ENCODE results near the gene DSP. TPM values are rescaled to one million over a fixed set of nuclear protein-coding genes. Genes with fewer than 3 reads are reported as not detected.

DSP gene
- total and polyA plus RNA-seq, 7 donors: 0.10 to 0.49 (median 0.26) TPM

- Histone ChIP-seq H3K27me3 (ENCODE audit: insufficient read depth in 3 of 3, low read length in 2 of 3) (no peaks in the 10 kb centered on the region), H3K36me3 (ENCODE audit: insufficient read depth in 1 of 2, low read depth in 1 of 2) (no peaks in the 10 kb centered on the region), H3K4me1 (no peaks in the 10 kb centered on the region), H3K27ac (no peak overlapping the region), H3K9me3 (no peaks in the 10 kb centered on the region), H3K4me3 (no peak overlapping the region)
- TF ChIP-seq CTCF (IDR thresholded peaks at IDR 0.05): no peak
- ATAC-seq: no peak
- intact Hi-C loops (cut with DNase I): no loop called here
- 77 to 84% (median 78%) methylated on average over 2 of the region's 2 CpGs for WGBS, 3 donors
- DNase-seq: no peak
Measured at GRCh38 chr6:7628479-7628878, 87.0 kb downstream of the DSP start.

GRCh38 chr6:7628909-7629308 is 87.4 kb downstream of the DSP start:
- H3K4me1 ChIP-seq: no peaks in the 10 kb centered on the region
- 71 to 83% (median 81%) methylated on average over 11 of the region's 11 CpGs for WGBS, 3 donors
- no peak for TF ChIP-seq CTCF (IDR thresholded peaks at IDR 0.05)

GRCh38 chr6:7629321-7629720 is 87.8 kb downstream of the DSP start:
- intact Hi-C loops (cut with DNase I): no loop called here
- Histone ChIP-seq H3K27me3 (ENCODE audit: insufficient read depth in 3 of 3, low read length in 2 of 3) (no peaks in the 10 kb centered on the region), H3K9me3 (no peaks in the 10 kb centered on the region), H3K4me3 (no peak overlapping the region), H3K27ac (no peak overlapping the region), H3K36me3 (ENCODE audit: insufficient read depth in 1 of 2, low read depth in 1 of 2) (no peaks in the 10 kb centered on the region), H3K4me1 (no peaks in the 10 kb centered on the region)
- ATAC-seq (no peak), DNase-seq (no peak)
- TF ChIP-seq CTCF (IDR thresholded peaks at IDR 0.05): no peak
- 41 to 70% (median 59%) methylated on average over 2 of the region's 2 CpGs for WGBS, 3 donors

More at GRCh38 chr6:7628909-7629308, 87.4 kb downstream of the DSP start:
- intact Hi-C loops (cut with DNase I): no loop called here
- DNase-seq (no peak), ATAC-seq (peak in 1 of 4 donors; percentile 26)
- no peaks in the 10 kb centered on the region for H3K36me3 ChIP-seq (ENCODE audit: insufficient read depth in 1 of 2, low read depth in 1 of 2)
- H3K4me3 ChIP-seq: no peak overlapping the region
- no peak overlapping the region for H3K27ac ChIP-seq
- H3K27me3 ChIP-seq (ENCODE audit: insufficient read depth in 3 of 3, low read length in 2 of 3): no peaks in the 10 kb centered on the region
- H3K9me3 ChIP-seq: no peaks in the 10 kb centered on the region

- ATAC-seq: no peak
- intact Hi-C loops (cut with DNase I): no loop called here
- 70 to 85% (median 83%) methylated on average over 5 of the region's 5 CpGs for WGBS, 3 donors
- DNase-seq: no peak
- no peaks in the 10 kb centered on the region for H3K4me1 ChIP-seq
- H3K9me3 ChIP-seq: no peaks in the 10 kb centered on the region
- H3K27me3 ChIP-seq (ENCODE audit: insufficient read depth in 3 of 3, low read length in 2 of 3): no peaks in the 10 kb centered on the region
- TF ChIP-seq CTCF (IDR thresholded peaks at IDR 0.05): no peak
- H3K36me3 ChIP-seq (ENCODE audit: insufficient read depth in 1 of 2, low read depth in 1 of 2): no peaks in the 10 kb centered on the region
- no peak overlapping the region for H3K4me3 ChIP-seq
- H3K27ac ChIP-seq: no peak overlapping the region
Measured at GRCh38 chr6:7630792-7631191, 89.3 kb downstream of the DSP start.

GRCh38 chr6:7631466-7631865 is 90.0 kb downstream of the DSP start:
- 60 to 75% (median 61%) methylated on average over 5 of the region's 5 CpGs for WGBS, 3 donors
- DNase-seq (no peak), ATAC-seq (no peak)
- H3K36me3 ChIP-seq (ENCODE audit: insufficient read depth in 1 of 2, low read depth in 1 of 2): no peaks in the 10 kb centered on the region
- no peaks in the 10 kb centered on the region for H3K9me3 ChIP-seq
- H3K27me3 ChIP-seq (ENCODE audit: insufficient read depth in 3 of 3, low read length in 2 of 3): no peaks in the 10 kb centered on the region
- intact Hi-C loops (cut with DNase I): no loop called here
- H3K4me3 ChIP-seq: no peak overlapping the region
- no peaks in the 10 kb centered on the region for H3K4me1 ChIP-seq
- H3K27ac ChIP-seq: no peak overlapping the region
- TF ChIP-seq CTCF (IDR thresholded peaks at IDR 0.05): no peak

All from psoas muscle (tissue), 8 donors.